ENCODE measurements around the gene MYZAP.

DNA sequence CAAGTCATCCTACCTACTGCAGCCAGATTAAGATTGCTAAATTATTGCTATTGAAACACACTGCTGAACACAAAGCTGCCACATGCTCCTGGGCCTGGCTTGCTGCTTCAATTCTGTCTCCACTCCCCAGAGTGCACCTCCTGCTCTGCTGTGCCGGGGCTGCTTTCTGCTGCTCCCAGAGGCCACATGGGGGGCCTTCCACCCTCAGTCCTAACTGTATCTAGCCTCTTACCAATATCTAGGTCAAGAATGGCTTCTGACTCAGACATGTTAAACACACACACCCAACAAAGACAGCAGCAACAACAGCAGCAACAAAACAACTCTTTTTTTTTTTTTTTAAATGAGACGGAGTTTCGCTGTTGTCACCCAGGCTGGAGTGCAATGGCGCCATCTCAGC is 33.0 kb downstream of the MYZAP start:
- TF ChIP-seq, protein P1, sequence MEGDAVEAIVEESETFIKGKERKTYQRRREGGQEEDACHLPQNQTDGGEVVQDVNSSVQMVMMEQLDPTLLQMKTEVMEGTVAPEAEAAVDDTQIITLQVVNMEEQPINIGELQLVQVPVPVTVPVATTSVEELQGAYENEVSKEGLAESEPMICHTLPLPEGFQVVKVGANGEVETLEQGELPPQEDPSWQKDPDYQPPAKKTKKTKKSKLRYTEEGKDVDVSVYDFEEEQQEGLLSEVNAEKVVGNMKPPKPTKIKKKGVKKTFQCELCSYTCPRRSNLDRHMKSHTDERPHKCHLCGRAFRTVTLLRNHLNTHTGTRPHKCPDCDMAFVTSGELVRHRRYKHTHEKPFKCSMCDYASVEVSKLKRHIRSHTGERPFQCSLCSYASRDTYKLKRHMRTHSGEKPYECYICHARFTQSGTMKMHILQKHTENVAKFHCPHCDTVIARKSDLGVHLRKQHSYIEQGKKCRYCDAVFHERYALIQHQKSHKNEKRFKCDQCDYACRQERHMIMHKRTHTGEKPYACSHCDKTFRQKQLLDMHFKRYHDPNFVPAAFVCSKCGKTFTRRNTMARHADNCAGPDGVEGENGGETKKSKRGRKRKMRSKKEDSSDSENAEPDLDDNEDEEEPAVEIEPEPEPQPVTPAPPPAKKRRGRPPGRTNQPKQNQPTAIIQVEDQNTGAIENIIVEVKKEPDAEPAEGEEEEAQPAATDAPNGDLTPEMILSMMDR (IDR thresholded peaks at IDR 0.05): no peak
- TF ChIP-seq POLR2A (IDR thresholded peaks at IDR 0.05): no peak

Measured in lower leg skin (tissue), 3 donors.